Natural killer cell (primary cell): Measurements from ENCODE around the gene MIP. TPM values are rescaled to one million over a fixed set of nuclear protein-coding genes. Genes with fewer than 3 reads are reported as not detected.
"Not testable (repeated sequence)": the region's sequence is repeated elsewhere in the genome, so short reads cannot be mapped to it uniquely, and the experiment has no call there.

Source experiments
- ATAC-seq, 3 donors: fragments of 150-1000 bp in 2 of 3; fragments of 200-7000 bp in 1 of 3; cut with Tn5 transposase; 1 replicate in 1 of 3; 2 replicates in 2 of 3; pipeline ENCODE4 v1.10.0; 2021; ENCODE audit warnings: mild to moderate bottlenecking in 2 of 3, moderate library complexity in 2 of 3
- DNase-seq, 2 donors: peaks; one replicate each; pipeline versions ENCODE4 v3.0.0 to v3.0.0-alpha.2; 2013 to 2021; ENCODE audit warnings: mixed read lengths in 1 of 2
- H3K27ac ChIP-seq: one replicate; pipeline ENCODE4 v1.5.1; 2013; ENCODE audit warnings: mild to moderate bottlenecking, low read length
- H3K27me3 ChIP-seq: one replicate; pipeline ENCODE4 v1.6.1; 2013; ENCODE audit warnings: low read length; ENCODE audit not compliant: control insufficient read depth, insufficient read depth
- H3K36me3 ChIP-seq: one replicate; pipeline ENCODE4 v1.6.1; 2013; ENCODE audit warnings: low read length; ENCODE audit not compliant: control insufficient read depth, insufficient read depth
- H3K4me1 ChIP-seq: one replicate; pipeline ENCODE4 v1.6.1; 2013; ENCODE audit warnings: low read length; ENCODE audit not compliant: control insufficient read depth, insufficient read depth
- H3K4me3 ChIP-seq: one replicate; pipeline ENCODE4 v1.5.1; 2013; ENCODE audit warnings: low read length
- H3K9me3 ChIP-seq: one replicate; pipeline ENCODE4 v1.6.1; 2013; ENCODE audit warnings: low read length; ENCODE audit not compliant: control insufficient read depth, insufficient read depth
- H3K27ac Mint-ChIP-seq, 2 donors: one replicate each; pipeline ENCODE4 v1.8.0; 2022; ENCODE audit warnings: mild to moderate bottlenecking in 2 of 2, mixed read lengths in 2 of 2, moderate library complexity in 1 of 2
- H3K27me3 Mint-ChIP-seq, 2 donors: one replicate each; pipeline ENCODE4 v1.8.0; 2022; ENCODE audit warnings: low read depth in 2 of 2, mixed read lengths in 2 of 2
- H3K36me3 Mint-ChIP-seq: one replicate; pipeline ENCODE4 v1.8.0; 2022; ENCODE audit warnings: mixed read lengths
- H3K4me1 Mint-ChIP-seq, 2 donors: one replicate each; pipeline ENCODE4 v1.8.0; 2022; ENCODE audit warnings: mixed read lengths in 2 of 2
- H3K4me3 Mint-ChIP-seq: one replicate; pipeline ENCODE4 v1.8.0; 2022; ENCODE audit warnings: mild to moderate bottlenecking, moderate library complexity, mixed read lengths
- H3K9me3 Mint-ChIP-seq, 2 donors: one replicate each; pipeline ENCODE4 v1.8.0; 2022; ENCODE audit warnings: mixed read lengths in 2 of 2
- CTCF ChIP-seq: fragments of 200-600 bp; IDR thresholded peaks from one replicate; pipeline ENCODE4 v1.8.0; 2022; ENCODE audit warnings: antibody characterized with exemption
- WGBS: methylation state at CpG from one replicate; pipeline ENCODE4 v1.1.7; 2013; ENCODE audit warnings: missing lambda C conversion rate; ENCODE audit not compliant: insufficient coverage; 5-methylcytosine and 5-hydroxymethylcytosine counted together
- intact Hi-C: fragments of 100-400 bp; cut with micrococcal nuclease; formaldehyde crosslinking; loops from one replicate; pipeline ENCODE4 v1.14.2; 2022
- total RNA-seq, 4 donors: library from RNA; stranded (reverse); fragments of 120-200 nt in 1 of 4; gene quantifications; one replicate each; pipeline versions ENCODE4 v1.2.3 to v1.2.4, GENCODE V29; 2013 to 2022

Gene MIP
- total RNA-seq, 3 donors from 2014 or later (not counting 1 experiment from before 2014, with no cell fraction given), result not detected

GRCh38 chr12:56493409-56494105 is 39.1 kb upstream of the MIP start:
- H3K4me1 ChIP-seq, H3K9me3 ChIP-seq, H3K36me3 ChIP-seq, ATAC-seq, DNase-seq, H3K27ac Mint-ChIP-seq, H3K4me1 Mint-ChIP-seq, H3K27me3 ChIP-seq, H3K27ac ChIP-seq, H3K4me3 ChIP-seq, H3K36me3 Mint-ChIP-seq, H3K9me3 Mint-ChIP-seq, intact Hi-C loops, H3K4me3 Mint-ChIP-seq: not testable (repeated sequence)
- WGBS, result 93% methylated on average over 31 of the region's 31 CpGs
- peaks cover 16 to 29% of the 10 kb centered on the region in 2 donors for H3K27me3 Mint-ChIP-seq

- Histone ChIP-seq H3K4me3 (no peak overlapping the region), H3K9me3 (no peaks in the 10 kb centered on the region), H3K27me3 (peaks cover 10% of the 10 kb centered on the region), H3K36me3 (no peaks in the 10 kb centered on the region), H3K27ac (no peak overlapping the region), H3K4me1 (peaks cover 18% of the 10 kb centered on the region)
- Mint-ChIP-seq H3K27me3 (peaks cover 22 to 26% of the 10 kb centered on the region in 2 donors), H3K27ac (no peak overlapping the region), H3K36me3 (no peaks in the 10 kb centered on the region), H3K9me3 (no peaks in the 10 kb centered on the region), H3K4me3 (peak overlapping the region; percentile 39), H3K4me1 (peaks cover 13 to 18% of the 10 kb centered on the region in 2 donors)
- DNase-seq, result no peak
- no peak for ATAC-seq
- TF ChIP-seq CTCF, result no peak
- intact Hi-C loops, result no loop called here
Observed at GRCh38 chr12:56490360-56490759, 35.9 kb upstream of the MIP start.

- DNase-seq (peak; percentile 64 to 87), ATAC-seq (peak; percentile 96 to 99 (median 98))
- Mint-ChIP-seq H3K4me3 (peak within 1 kb of the TSS; percentile 95), H3K36me3 (no peaks in the 10 kb centered on the region), H3K4me1 (peaks cover 13 to 18% of the 10 kb centered on the region in 2 donors), H3K27me3 (peaks cover 22 to 26% of the 10 kb centered on the region in 2 donors), H3K9me3 (no peaks in the 10 kb centered on the region), H3K27ac (peak within 1 kb of the TSS in 1 of 2 donors; percentile 71)
- TF ChIP-seq CTCF, result no peak
- intact Hi-C loops, result no loop called here
- Histone ChIP-seq H3K36me3 (no peaks in the 10 kb centered on the region), H3K27me3 (peaks cover 10% of the 10 kb centered on the region), H3K9me3 (no peaks in the 10 kb centered on the region), H3K27ac (no peak within 1 kb of the TSS), H3K4me3 (peak within 1 kb of the TSS; percentile 61), H3K4me1 (peaks cover 18% of the 10 kb centered on the region)
- WGBS, result 19% methylated on average over 59 of the region's 59 CpGs
Observed at GRCh38 chr12:56488041-56488955, 33.8 kb upstream of the MIP start, which contains the start of gene GLS2. GLS2 (minus strand) TSS chr12:56488161; CDS start chr12:56488118, 43 bp downstream.

- H3K27me3 ChIP-seq, result peaks cover 10% of the 10 kb centered on the region
- H3K4me1 Mint-ChIP-seq, result peaks cover 13 to 18% of the 10 kb centered on the region in 2 donors
- peak overlapping the region in 1 of 2 donors; percentile 71 for H3K27ac Mint-ChIP-seq
- H3K4me3 Mint-ChIP-seq, result peak overlapping the region; percentile 95
- no peaks in the 10 kb centered on the region for H3K9me3 Mint-ChIP-seq
- H3K27ac ChIP-seq, result no peak overlapping the region
- H3K4me3 ChIP-seq, result peak overlapping the region; percentile 61
- intact Hi-C loops, result no loop called here
- peaks cover 18% of the 10 kb centered on the region for H3K4me1 ChIP-seq
- H3K36me3 ChIP-seq, result no peaks in the 10 kb centered on the region
- ATAC-seq, result peak; percentile 5 to 33 (median 30)
- no peaks in the 10 kb centered on the region for H3K36me3 Mint-ChIP-seq
- DNase-seq, result peak in 1 of 2 donors; percentile 54
- H3K27me3 Mint-ChIP-seq, result peaks cover 22 to 26% of the 10 kb centered on the region in 2 donors
- TF ChIP-seq CTCF, result no peak
- WGBS, result 11% methylated on average over 44 of the region's 44 CpGs
- no peaks in the 10 kb centered on the region for H3K9me3 ChIP-seq
Observed at GRCh38 chr12:56487448-56488040, 33.1 kb upstream of the MIP start.
